GM12878 (cell line): ENCODE results near the gene SPATA9. TPM values are rescaled to one million over a fixed set of nuclear protein-coding genes. Genes with fewer than 3 reads are reported as not detected.

ENCODE experiments used
- polyA plus RNA-seq, 11 experiments: library from polyadenylated mRNA; depleted of rRNA in 4 of 11; unstranded in 6 of 11; stranded (reverse) in 5 of 11; fragments of >200 nt; fragmentation: Nextera tagmentation in 4 of 11; fragmentation: Illumina TruSeq in 1 of 11; extraction: Ambion mirVana in 4 of 11; extraction: Trizol in 1 of 11; gene quantifications; 1 replicate in 1 of 11; 2 replicates in 10 of 11; pipeline versions ENCODE4 v1.2.1 to v1.2.3, GENCODE V29; 2011 to 2016; ENCODE audit warnings: inconsistent platforms in 2 of 11, missing spikeins in 2 of 11, low read depth in 1 of 11
- total RNA-seq, 4 experiments: library from RNA; depleted of rRNA in 3 of 4; stranded (reverse); fragments of >200 nt in 3 of 4; fragmentation: Illumina TruSeq in 1 of 4; extraction: Trizol in 1 of 4; gene quantifications; 2 replicates each; pipeline versions ENCODE4 v1.2.1 to v1.2.3, GENCODE V29; 2013 to 2021

Gene SPATA9
- total and polyA plus RNA-seq, 10 of the 15 experiments (the other 5 are each of a cell fraction or from before 2014, with no cell fraction given): 0.11 to 0.49 (median 0.16) TPM; not detected in 1

Other genes starting within 250 kb of the SPATA9 start
- gene SKIC3, start 128.0 kb downstream of the SPATA9 start, total RNA-seq (2014; rRNA removed): 57.3 and 74.7 TPM in 2 replicates
- 69.9 and 75.9 TPM in 2 replicates for gene SKIC3, start 128.0 kb downstream of the SPATA9 start, total RNA-seq (2014; rRNA removed; fragmentation: Illumina TruSeq; extraction: Trizol)
- 57.0 and 65.3 TPM in 2 replicates for gene SKIC3, start 128.0 kb downstream of the SPATA9 start, total RNA-seq (2021)
- 73.7 and 124 TPM in 2 replicates for gene SKIC3, start 128.0 kb downstream of the SPATA9 start, polyA plus RNA-seq (2011; rRNA removed)
- 49.2 and 58.4 TPM in 2 replicates for gene SKIC3, start 128.0 kb downstream of the SPATA9 start, polyA plus RNA-seq (2014; fragmentation: Illumina TruSeq; extraction: Trizol)
- 10 to 100 TPM; 23.6 to 42.1 TPM for gene SKIC3, start 128.0 kb downstream of the SPATA9 start, polyA plus RNA-seq (2014; fragmentation: Nextera tagmentation; extraction: Ambion mirVana)
- gene SKIC3, start 128.0 kb downstream of the SPATA9 start, polyA plus RNA-seq (2014; rRNA removed): 32.7 and 36.6 TPM in 2 replicates
- gene SKIC3, start 128.0 kb downstream of the SPATA9 start, polyA plus RNA-seq (2016; fragmentation: Nextera tagmentation; extraction: Ambion mirVana): 10 to 100 TPM; 54.0 to 61.3 TPM
- 6.4 and 6.6 TPM in 2 replicates for gene ARSK, start 127.9 kb downstream of the SPATA9 start, total RNA-seq (2014; rRNA removed)
- 5.7 and 5.9 TPM in 2 replicates for gene ARSK, start 127.9 kb downstream of the SPATA9 start, total RNA-seq (2014; rRNA removed; fragmentation: Illumina TruSeq; extraction: Trizol)
- 4.0 and 4.6 TPM in 2 replicates for gene ARSK, start 127.9 kb downstream of the SPATA9 start, total RNA-seq (2021)
- 5.9 and 8.2 TPM in 2 replicates for gene ARSK, start 127.9 kb downstream of the SPATA9 start, polyA plus RNA-seq (2011; rRNA removed)
- gene ARSK, start 127.9 kb downstream of the SPATA9 start, polyA plus RNA-seq (2014; fragmentation: Illumina TruSeq; extraction: Trizol): 4.7 and 5.1 TPM in 2 replicates
- 1 to 10 TPM; 1.6 to 3.5 TPM for gene ARSK, start 127.9 kb downstream of the SPATA9 start, polyA plus RNA-seq (2014; fragmentation: Nextera tagmentation; extraction: Ambion mirVana)
- 6.9 and 7.1 TPM in 2 replicates for gene ARSK, start 127.9 kb downstream of the SPATA9 start, polyA plus RNA-seq (2014; rRNA removed)
- gene ARSK, start 127.9 kb downstream of the SPATA9 start, polyA plus RNA-seq (2016; fragmentation: Nextera tagmentation; extraction: Ambion mirVana): 1 to 10 TPM; 8.8 to 9.5 TPM
- 0.82 and 1.1 TPM in 2 replicates for gene GPR150, start 62.9 kb downstream of the SPATA9 start, total RNA-seq (2014; rRNA removed)
- gene GPR150, start 62.9 kb downstream of the SPATA9 start, total RNA-seq (2014; rRNA removed; fragmentation: Illumina TruSeq; extraction: Trizol): 0.13 and 0.18 TPM in 2 replicates
- 0.92 and 1.3 TPM in 2 replicates for gene GPR150, start 62.9 kb downstream of the SPATA9 start, total RNA-seq (2021)
- gene GPR150, start 62.9 kb downstream of the SPATA9 start, polyA plus RNA-seq (2011; rRNA removed): 0.08 and 0.16 TPM in 2 replicates
- gene GPR150, start 62.9 kb downstream of the SPATA9 start, polyA plus RNA-seq (2014; fragmentation: Illumina TruSeq; extraction: Trizol): 0.37 and 0.43 TPM in 2 replicates
- under 1 TPM in 1 of 2 experiments, not detected in 1; 0.13 TPM for gene GPR150, start 62.9 kb downstream of the SPATA9 start, polyA plus RNA-seq (2014; fragmentation: Nextera tagmentation; extraction: Ambion mirVana)
- 0.77 and 1.1 TPM in 2 replicates for gene GPR150, start 62.9 kb downstream of the SPATA9 start, polyA plus RNA-seq (2014; rRNA removed)
- gene GPR150, start 62.9 kb downstream of the SPATA9 start, polyA plus RNA-seq (2016; fragmentation: Nextera tagmentation; extraction: Ambion mirVana): under 1 TPM; 0.16 to 0.76 TPM
- 3.3 and 3.4 TPM in 2 replicates for gene RFESD, start 36.2 kb downstream of the SPATA9 start, total RNA-seq (2014; rRNA removed)
- gene RFESD, start 36.2 kb downstream of the SPATA9 start, total RNA-seq (2014; rRNA removed; fragmentation: Illumina TruSeq; extraction: Trizol): 3.9 and 4.2 TPM in 2 replicates
- gene RFESD, start 36.2 kb downstream of the SPATA9 start, total RNA-seq (2021): 2.9 and 5.7 TPM in 2 replicates
- 5.7 and 10.9 TPM in 2 replicates for gene RFESD, start 36.2 kb downstream of the SPATA9 start, polyA plus RNA-seq (2011; rRNA removed)
- 1.9 and 3.3 TPM in 2 replicates for gene RFESD, start 36.2 kb downstream of the SPATA9 start, polyA plus RNA-seq (2014; fragmentation: Illumina TruSeq; extraction: Trizol)
- 10 to 100 TPM; 14.0 to 14.7 TPM for gene RFESD, start 36.2 kb downstream of the SPATA9 start, polyA plus RNA-seq (2014; fragmentation: Nextera tagmentation; extraction: Ambion mirVana)
- 1.4 and 1.9 TPM in 2 replicates for gene RFESD, start 36.2 kb downstream of the SPATA9 start, polyA plus RNA-seq (2014; rRNA removed)
- gene RFESD, start 36.2 kb downstream of the SPATA9 start, polyA plus RNA-seq (2016; fragmentation: Nextera tagmentation; extraction: Ambion mirVana): 1 to 10 TPM; 5.9 to 6.8 TPM
- 9.6 and 12.3 TPM in 2 replicates for gene RHOBTB3, start 48.3 kb upstream of the SPATA9 start, total RNA-seq (2014; rRNA removed)
- gene RHOBTB3, start 48.3 kb upstream of the SPATA9 start, total RNA-seq (2014; rRNA removed; fragmentation: Illumina TruSeq; extraction: Trizol): 9.1 and 11.0 TPM in 2 replicates
- gene RHOBTB3, start 48.3 kb upstream of the SPATA9 start, total RNA-seq (2021): 8.0 and 10.6 TPM in 2 replicates
- 39.2 and 42.8 TPM in 2 replicates for gene RHOBTB3, start 48.3 kb upstream of the SPATA9 start, polyA plus RNA-seq (2011; rRNA removed)
- 7.6 and 13.1 TPM in 2 replicates for gene RHOBTB3, start 48.3 kb upstream of the SPATA9 start, polyA plus RNA-seq (2014; fragmentation: Illumina TruSeq; extraction: Trizol)
- 1 to 10 TPM; 3.6 to 4.1 TPM for gene RHOBTB3, start 48.3 kb upstream of the SPATA9 start, polyA plus RNA-seq (2014; fragmentation: Nextera tagmentation; extraction: Ambion mirVana)
- 5.9 and 8.5 TPM in 2 replicates for gene RHOBTB3, start 48.3 kb upstream of the SPATA9 start, polyA plus RNA-seq (2014; rRNA removed)
- gene RHOBTB3, start 48.3 kb upstream of the SPATA9 start, polyA plus RNA-seq (2016; fragmentation: Nextera tagmentation; extraction: Ambion mirVana): 1 to 10 TPM; 8.7 to 9.7 TPM
- gene GLRX, start 139.7 kb upstream of the SPATA9 start, total RNA-seq (2014; rRNA removed): 103 and 127 TPM in 2 replicates
- 63.0 and 66.7 TPM in 2 replicates for gene GLRX, start 139.7 kb upstream of the SPATA9 start, total RNA-seq (2014; rRNA removed; fragmentation: Illumina TruSeq; extraction: Trizol)
- gene GLRX, start 139.7 kb upstream of the SPATA9 start, total RNA-seq (2021): 80.0 and 80.2 TPM in 2 replicates
- 188 and 194 TPM in 2 replicates for gene GLRX, start 139.7 kb upstream of the SPATA9 start, polyA plus RNA-seq (2011; rRNA removed)
- 130 and 179 TPM in 2 replicates for gene GLRX, start 139.7 kb upstream of the SPATA9 start, polyA plus RNA-seq (2014; fragmentation: Illumina TruSeq; extraction: Trizol)
- 100 to 1,000 TPM; 311 to 366 TPM for gene GLRX, start 139.7 kb upstream of the SPATA9 start, polyA plus RNA-seq (2014; fragmentation: Nextera tagmentation; extraction: Ambion mirVana)
- 195 and 236 TPM in 2 replicates for gene GLRX, start 139.7 kb upstream of the SPATA9 start, polyA plus RNA-seq (2014; rRNA removed)
- 100 to 1,000 TPM; 185 to 187 TPM for gene GLRX, start 139.7 kb upstream of the SPATA9 start, polyA plus RNA-seq (2016; fragmentation: Nextera tagmentation; extraction: Ambion mirVana)